Activated CD4-positive, CD25-positive, alpha-beta regulatory T cell treated with anti-CD3 and anti-CD28 coated beads, Interleukin-2, amount 50 U/mL, for 24 hours (primary cell): ENCODE data around the gene COL1A2.

Source experiments
- ATAC-seq, 2 donors: fragments of 150-1000 bp; cut with Tn5 transposase; one replicate each; pipeline ENCODE4 v1.10.0; 2021; ENCODE audit warnings: mild to moderate bottlenecking in 1 of 2, moderate library complexity in 1 of 2

Gene COL1A2

DNA sequence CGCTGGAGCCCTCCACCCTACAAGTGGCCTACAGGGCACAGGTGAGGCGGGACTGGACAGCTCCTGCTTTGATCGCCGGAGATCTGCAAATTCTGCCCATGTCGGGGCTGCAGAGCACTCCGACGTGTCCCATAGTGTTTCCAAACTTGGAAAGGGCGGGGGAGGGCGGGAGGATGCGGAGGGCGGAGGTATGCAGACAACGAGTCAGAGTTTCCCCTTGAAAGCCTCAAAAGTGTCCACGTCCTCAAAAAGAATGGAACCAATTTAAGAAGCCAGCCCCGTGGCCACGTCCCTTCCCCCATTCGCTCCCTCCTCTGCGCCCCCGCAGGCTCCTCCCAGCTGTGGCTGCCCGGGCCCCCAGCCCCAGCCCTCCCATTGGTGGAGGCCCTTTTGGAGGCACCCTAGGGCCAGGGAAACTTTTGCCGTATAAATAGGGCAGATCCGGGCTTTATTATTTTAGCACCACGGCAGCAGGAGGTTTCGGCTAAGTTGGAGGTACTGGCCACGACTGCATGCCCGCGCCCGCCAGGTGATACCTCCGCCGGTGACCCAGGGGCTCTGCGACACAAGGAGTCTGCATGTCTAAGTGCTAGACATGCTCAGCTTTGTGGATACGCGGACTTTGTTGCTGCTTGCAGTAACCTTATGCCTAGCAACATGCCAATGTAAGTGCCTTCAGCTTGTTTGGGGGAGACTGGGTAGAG lies at the start of gene COL1A2:
TSS of gene COL1A2 (plus strand) at position 459 of the 704 bp plus-strand sequence. CDS start at position 596, 137 bp downstream.
- no peak for ATAC-seq

GRCh38 chr7:94345907-94346306 lies 48.8 kb upstream of the COL1A2 start:
- ATAC-seq = no peak

DNA sequence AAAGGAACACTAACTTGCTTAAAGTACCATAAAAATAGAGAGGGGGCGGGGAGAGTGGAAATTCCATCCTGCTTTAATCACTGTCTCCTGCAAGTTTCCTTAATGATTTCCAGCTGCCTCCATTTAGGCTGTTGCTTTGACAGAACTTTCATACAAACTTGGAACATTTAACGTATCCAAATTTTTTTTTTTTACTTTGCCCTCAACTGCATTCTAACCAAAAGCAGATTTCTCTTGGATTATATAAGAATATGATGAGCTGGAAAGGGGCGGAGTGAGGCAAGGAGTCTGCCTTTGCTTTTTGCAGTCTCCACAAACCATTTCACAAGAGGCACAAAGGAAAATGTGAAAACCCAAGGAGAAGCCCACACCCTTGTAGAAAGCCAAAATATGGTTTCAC lies 46.6 kb upstream of the COL1A2 start:
- ATAC-seq = no peak

DNA sequence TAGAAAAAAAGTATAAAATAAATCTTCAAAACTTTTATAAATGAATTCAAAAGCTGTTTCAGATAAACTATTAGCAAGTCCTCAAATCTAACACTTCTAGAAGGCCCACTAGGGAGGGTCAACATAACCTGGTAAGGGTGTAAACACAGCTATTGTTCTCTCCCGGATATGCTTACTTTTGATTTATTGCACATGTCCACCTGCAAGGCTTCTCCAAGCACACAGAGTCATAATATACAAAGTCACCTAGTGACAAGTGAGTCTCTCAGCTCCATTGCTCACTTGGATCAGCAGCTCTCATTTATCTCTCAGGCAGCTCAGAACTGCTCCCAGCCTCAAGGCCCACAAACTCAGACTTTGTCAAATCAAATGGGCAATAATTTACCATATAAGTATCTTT lies 44.0 kb upstream of the COL1A2 start:
- no peak for ATAC-seq

- ATAC-seq = no peak
Measured at GRCh38 chr7:94351703-94352102, 43.0 kb upstream of the COL1A2 start.

DNA sequence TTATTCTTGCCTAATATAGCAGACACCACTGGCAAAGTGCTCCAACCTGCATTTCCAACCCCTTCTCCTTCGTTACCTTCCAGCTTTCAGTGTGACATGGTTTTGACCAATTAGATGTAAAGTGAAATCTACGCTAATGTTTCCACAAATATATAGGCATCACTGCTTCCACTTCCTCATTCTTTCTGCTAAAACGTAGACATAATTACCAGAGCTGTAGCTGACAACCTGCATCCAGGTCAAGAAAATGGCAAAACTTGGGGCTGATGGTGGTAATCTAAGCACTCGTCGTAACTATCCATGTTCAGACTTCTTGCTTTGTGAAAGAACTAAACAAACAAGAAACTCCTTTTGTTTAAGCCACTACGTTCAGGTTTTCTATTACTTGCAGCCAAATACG lies 41.8 kb upstream of the COL1A2 start:
- ATAC-seq = no peak

GRCh38 chr7:94354953-94355352 lies 39.7 kb upstream of the COL1A2 start:
- ATAC-seq = no peak

DNA sequence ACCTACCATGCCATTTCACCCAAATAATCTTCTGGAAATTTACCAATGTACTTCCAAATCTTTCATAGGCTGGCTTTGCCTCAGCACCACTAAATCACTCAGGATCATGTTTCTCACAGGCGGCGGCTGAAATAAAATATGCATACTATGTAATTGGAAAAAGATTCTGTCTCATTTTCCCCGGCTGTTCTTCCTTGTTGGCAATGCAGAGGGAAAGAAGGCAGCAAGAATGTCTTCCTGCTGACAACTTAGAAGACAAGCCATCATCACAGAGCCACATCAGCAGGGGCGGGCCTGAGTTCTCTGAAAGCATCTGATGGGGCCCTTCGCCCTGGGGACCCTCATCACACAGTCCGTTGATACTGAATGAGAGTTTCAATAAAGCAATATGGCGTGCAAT lies 39.2 kb upstream of the COL1A2 start:
- no peak for ATAC-seq

- ATAC-seq = no peak
Measured at GRCh38 chr7:94357076-94357475, 37.6 kb upstream of the COL1A2 start.

GRCh38 chr7:94360926-94361325 lies 33.8 kb upstream of the COL1A2 start:
- ATAC-seq = no peak

GRCh38 chr7:94362276-94362675 lies 32.4 kb upstream of the COL1A2 start:
- ATAC-seq = no peak

GRCh38 chr7:94364816-94365215 lies 29.9 kb upstream of the COL1A2 start:
- ATAC-seq = no peak

GRCh38 chr7:94366163-94366562 lies 28.5 kb upstream of the COL1A2 start:
- no peak for ATAC-seq

- ATAC-seq = no peak
Measured at GRCh38 chr7:94366832-94367231, 27.9 kb upstream of the COL1A2 start.

DNA sequence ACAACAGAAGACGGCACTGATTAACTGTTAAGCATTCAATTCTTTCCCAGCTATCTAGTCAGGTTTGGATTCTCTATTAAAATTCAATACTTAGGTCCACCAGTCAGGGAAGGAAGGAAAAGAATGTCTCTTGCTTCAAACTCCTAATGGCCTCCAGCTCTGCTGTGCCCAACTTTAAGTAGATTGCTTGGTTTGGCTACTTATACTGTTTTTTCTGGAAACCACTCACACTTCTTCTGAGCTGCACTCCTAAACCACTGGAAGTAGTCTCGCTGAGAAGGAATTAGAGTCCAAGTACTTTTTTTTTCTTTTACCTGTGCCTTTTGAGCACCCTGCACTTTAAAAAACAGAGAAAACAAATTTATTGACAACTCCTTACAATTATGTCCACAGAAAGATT lies 26.7 kb upstream of the COL1A2 start:
- no peak for ATAC-seq

- ATAC-seq = no peak
Measured at GRCh38 chr7:94368371-94368791, 26.3 kb upstream of the COL1A2 start.

- no peak for ATAC-seq
Measured at GRCh38 chr7:94374231-94374630, 20.5 kb upstream of the COL1A2 start.

DNA sequence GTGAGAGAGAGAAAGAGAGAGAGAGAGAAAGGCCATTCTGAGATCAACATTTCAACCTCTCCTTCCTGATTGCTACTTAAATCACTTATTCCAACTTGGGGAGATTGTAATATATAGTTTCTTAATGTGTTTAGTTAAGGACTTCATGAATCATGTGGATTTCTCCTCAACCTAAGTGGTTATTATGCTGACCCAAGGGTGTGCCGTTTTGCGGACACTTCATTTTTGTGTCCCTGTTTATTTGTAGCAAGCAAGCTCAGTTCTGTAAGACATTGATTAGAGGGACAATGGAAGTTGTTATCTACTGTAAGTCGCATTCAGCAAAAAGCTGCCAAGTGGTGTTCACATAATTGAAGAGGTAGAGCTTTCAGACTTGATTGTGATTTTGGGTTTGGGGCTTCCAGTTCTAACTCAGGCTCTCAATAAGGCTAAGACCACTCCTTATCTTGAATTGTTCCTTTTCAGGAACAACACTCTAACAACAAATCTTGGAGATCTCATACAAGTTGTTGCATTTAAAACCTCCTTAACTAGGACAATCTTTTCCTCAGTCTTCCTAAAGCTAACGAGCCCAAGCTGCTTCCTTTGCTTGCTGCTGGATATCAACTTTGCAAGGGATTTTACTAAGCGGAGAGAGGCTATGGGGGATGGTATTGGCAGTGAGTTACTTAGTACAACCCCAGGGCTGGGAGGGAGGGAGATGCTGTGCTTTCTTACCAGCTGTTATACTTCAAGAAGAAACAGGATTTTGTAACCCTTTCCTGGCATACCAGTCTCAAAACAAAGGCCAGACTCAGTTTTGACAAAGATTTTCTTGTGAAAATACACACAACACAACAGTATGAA lies 19.8 kb upstream of the COL1A2 start:
- ATAC-seq = no peak

DNA sequence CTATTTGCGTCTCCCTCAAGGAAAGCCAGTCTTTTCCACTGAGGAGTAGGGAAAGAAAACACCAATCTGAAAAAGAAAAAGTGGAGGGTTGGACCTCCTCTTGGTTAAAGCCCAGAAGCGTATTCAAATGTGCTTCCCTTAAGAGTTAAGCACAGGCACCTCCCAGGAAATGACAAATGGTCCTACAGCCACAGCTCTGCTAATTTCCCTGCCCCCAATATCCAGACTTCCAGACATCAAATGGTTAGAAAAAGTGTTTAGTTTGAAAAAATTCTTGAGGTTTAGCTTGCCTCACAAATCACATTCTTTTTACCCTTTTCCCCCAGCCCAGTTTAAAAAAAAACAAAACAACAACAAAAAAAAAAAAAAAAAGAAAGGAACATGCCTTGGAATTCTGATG lies 19.0 kb upstream of the COL1A2 start:
- ATAC-seq = no peak

DNA sequence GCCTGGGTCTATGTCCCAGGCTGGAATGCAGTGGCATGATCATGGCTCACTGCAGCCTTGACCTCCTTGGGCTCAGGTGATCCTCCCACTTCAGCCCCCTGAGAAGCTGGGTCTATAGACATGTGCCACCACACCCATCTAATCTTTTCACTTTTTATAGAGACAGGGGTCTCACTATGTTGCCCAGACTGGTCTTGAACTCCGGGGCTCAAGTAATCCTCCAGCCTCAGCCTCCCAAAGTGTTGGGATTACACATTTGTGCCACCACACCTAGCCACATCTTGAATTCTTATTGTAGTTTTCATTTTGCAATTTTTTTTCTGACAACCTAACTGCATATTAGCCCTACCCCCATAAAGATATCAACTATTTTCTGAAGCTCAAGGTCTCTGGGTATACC lies 18.4 kb upstream of the COL1A2 start:
- ATAC-seq = no peak

DNA sequence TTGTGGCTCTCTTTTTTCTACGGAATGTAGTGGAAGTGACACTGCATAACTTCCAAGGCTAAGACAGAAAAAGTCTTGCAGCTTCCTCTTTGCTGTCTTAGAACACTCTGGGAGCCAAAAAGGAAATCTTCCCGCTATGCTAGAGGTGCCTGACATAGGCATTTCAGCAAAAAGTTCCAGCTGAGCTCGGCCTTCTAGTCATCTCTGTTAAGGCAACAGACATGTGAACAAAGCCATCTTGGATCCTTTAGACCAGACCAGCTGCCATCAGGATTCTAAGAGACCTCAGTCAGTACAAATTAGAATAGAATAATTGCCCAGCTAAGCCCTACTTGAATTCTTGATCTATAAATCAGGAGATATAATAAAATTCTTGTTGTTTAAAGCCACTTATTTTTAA lies 16.3 kb upstream of the COL1A2 start:
- ATAC-seq = no peak

DNA sequence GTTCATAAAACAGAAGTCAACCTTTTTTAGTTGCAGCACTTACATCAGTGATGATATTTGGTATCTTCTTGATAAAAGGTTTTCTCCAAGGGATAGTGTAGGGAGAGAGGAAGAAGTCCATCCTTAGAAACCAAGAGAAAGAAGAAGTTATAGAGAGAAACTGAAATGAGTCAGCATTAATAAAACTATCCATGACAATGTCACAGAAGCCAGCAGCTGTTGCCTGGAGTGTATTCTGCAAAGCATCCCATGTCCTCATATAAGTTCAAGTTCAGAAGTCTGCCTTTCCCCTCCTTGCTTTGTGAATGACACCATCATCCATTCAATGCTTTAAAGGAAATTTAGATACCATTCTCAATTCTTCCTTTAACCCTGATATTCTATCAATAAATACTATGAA lies 14.4 kb upstream of the COL1A2 start:
- no peak for ATAC-seq

DNA sequence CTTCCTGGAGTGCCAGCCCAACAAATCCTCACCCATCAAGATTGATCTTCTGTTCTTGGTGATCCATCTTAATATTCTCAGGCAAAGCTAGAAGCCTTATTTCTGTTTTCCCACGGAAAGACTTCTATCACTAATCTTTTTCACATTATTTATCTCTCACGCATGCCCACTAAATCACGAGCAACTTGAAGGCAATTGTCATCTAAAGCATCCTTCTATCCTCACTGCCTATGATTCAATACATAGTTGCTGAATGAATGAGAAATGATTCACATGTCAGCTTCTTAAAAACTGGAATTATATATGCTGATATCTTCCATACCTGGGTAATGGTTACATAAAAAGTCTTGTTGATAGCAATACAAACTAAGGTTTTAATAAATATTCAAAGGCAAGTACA lies 12.6 kb upstream of the COL1A2 start:
- ATAC-seq = no peak

- ATAC-seq = no peak
Measured at GRCh38 chr7:94382746-94383145, 11.9 kb upstream of the COL1A2 start.
